HepG2 (cell line): ENCODE measurements around the gene FLAD1. TPM values are rescaled to one million over a fixed set of nuclear protein-coding genes. Genes with fewer than 3 reads are reported as not detected.
A peak's percentile ranks its signal among the peaks of the same experiment; 100 is the strongest.

Experiments
- AGO1 ChIP-seq: fragments of 200-400 bp; formaldehyde crosslinking; IDR thresholded peaks from 2 replicates; pipeline ENCODE4 v1.6.1; 2017; ENCODE audit warnings: mild to moderate bottlenecking, low read depth, low read length, moderate library complexity; ENCODE audit not compliant: poor library complexity, severe bottlenecking
- AKAP8 ChIP-seq: sonication (generic); formaldehyde crosslinking; IDR thresholded peaks from 2 replicates; pipeline ENCODE4 v1.5.1; 2020; ENCODE audit warnings: mild to moderate bottlenecking, missing genetic modification reagents
- ELF4 ChIP-seq: sonication (generic); formaldehyde crosslinking; IDR thresholded peaks from 2 replicates; pipeline ENCODE4 v1.5.0; 2020; ENCODE audit warnings: missing genetic modification reagents, mild to moderate bottlenecking, moderate library complexity, borderline replicate concordance
- GTF2F1 ChIP-seq: fragments of 150-350 bp; IDR thresholded peaks from 2 replicates; pipeline ENCODE4 v1.6.1; 2014; ENCODE audit warnings: low read length
- KDM5B ChIP-seq: sonication (generic); formaldehyde crosslinking; IDR thresholded peaks from 2 replicates; pipeline ENCODE4 v1.4.0; 2020; ENCODE audit warnings: missing genetic modification reagents, mild to moderate bottlenecking, borderline replicate concordance
- MBNL3 ChIP-seq: fragments of 250-450 bp; sonication (Bioruptor Pico); conservative IDR thresholded peaks from 2 replicates; pipeline ENCODE4 v1.8.0; 2022; ENCODE audit warnings: mild to moderate bottlenecking, inconsistent platforms
- MTF1 ChIP-seq: sonication (generic); formaldehyde crosslinking; IDR thresholded peaks from 2 replicates; pipeline ENCODE4 v1.5.0; 2020; ENCODE audit warnings: missing genetic modification reagents
- NFE2L2 ChIP-seq: fragments of 150-350 bp; IDR thresholded peaks from 2 replicates; pipeline ENCODE4 v1.6.1; 2014; ENCODE audit warnings: low read length
- NFKBIZ ChIP-seq: IDR thresholded peaks from 2 replicates; pipeline ENCODE4 v1.6.1; 2018; ENCODE audit warnings: missing genetic modification reagents, missing compliant biosample characterization
- REXO4 ChIP-seq: sonication (generic); formaldehyde crosslinking; IDR thresholded peaks from 2 replicates; pipeline ENCODE4 v1.8.0; 2022; ENCODE audit warnings: missing genetic modification reagents, mild to moderate bottlenecking, borderline replicate concordance
- SIN3A ChIP-seq: IDR thresholded peaks from 2 replicates; pipeline ENCODE4 v1.6.1; 2011; ENCODE audit warnings: low read depth, mild to moderate bottlenecking, control low read depth, low read length, borderline replicate concordance
- SRF ChIP-seq: IDR thresholded peaks from 2 replicates; pipeline ENCODE4 v1.6.1; 2011; ENCODE audit warnings: mild to moderate bottlenecking, low read depth, low read length, moderate library complexity
- ZNF12 ChIP-seq: sonication (generic); formaldehyde crosslinking; IDR thresholded peaks from 2 replicates; pipeline ENCODE4 v1.5.0; 2020; ENCODE audit warnings: missing genetic modification reagents
- ZNF33B ChIP-seq: sonication (generic); formaldehyde crosslinking; IDR thresholded peaks from 2 replicates; pipeline ENCODE4 v1.5.1; 2020; ENCODE audit warnings: mild to moderate bottlenecking, missing genetic modification reagents
- ZNF510 ChIP-seq: sonication (generic); formaldehyde crosslinking; IDR thresholded peaks from 2 replicates; pipeline ENCODE4 v1.4.0; 2020; ENCODE audit warnings: low read depth, mild to moderate bottlenecking, missing genetic modification reagents
- ZNF605 ChIP-seq: sonication (generic); formaldehyde crosslinking; IDR thresholded peaks from 2 replicates; pipeline ENCODE4 v1.8.0; 2022; ENCODE audit warnings: mild to moderate bottlenecking, missing genetic modification reagents
- ZNF709 ChIP-seq: sonication (generic); formaldehyde crosslinking; IDR thresholded peaks from 2 replicates; pipeline ENCODE4 v1.5.0; 2020; ENCODE audit warnings: mild to moderate bottlenecking, missing genetic modification reagents
- ZSCAN22 ChIP-seq: sonication (generic); formaldehyde crosslinking; IDR thresholded peaks from 2 replicates; pipeline ENCODE4 v1.4.0; 2020; ENCODE audit warnings: mild to moderate bottlenecking, missing genetic modification reagents
- polyA plus RNA-seq, 8 experiments: library from polyadenylated mRNA; depleted of rRNA in 3 of 8; stranded (reverse) in 7 of 8; unstranded in 1 of 8; fragments of >200 nt; fragmentation: Illumina TruSeq in 4 of 8; extraction: Trizol in 4 of 8; gene quantifications; 2 replicates each; pipeline versions ENCODE4 v1.2.1 to v1.2.3, GENCODE V29; 2011 to 2016; ENCODE audit warnings: low read depth in 4 of 8, missing spikeins in 1 of 8, mixed read lengths in 1 of 8; ENCODE audit not compliant: insufficient read depth in 1 of 8
- total RNA-seq, 5 experiments: library from RNA; depleted of rRNA; stranded (reverse); fragments of >200 nt; fragmentation: Illumina TruSeq; extraction: Trizol; gene quantifications; 2 replicates each; pipeline ENCODE4 v1.2.3, GENCODE V29; 2016; ENCODE audit warnings: low read depth in 1 of 5
- TF ChIP-seq, protein P1 (sequence below): sonication (generic); formaldehyde crosslinking; IDR thresholded peaks from 2 replicates; pipeline ENCODE4 v1.9.0; 2021; ENCODE audit warnings: missing genetic modification reagents, borderline replicate concordance
- TF ChIP-seq, protein P2 (sequence below): sonication (generic); formaldehyde crosslinking; conservative IDR thresholded peaks from 2 replicates; pipeline ENCODE4 v1.8.0; 2022; ENCODE audit warnings: missing genetic modification reagents
- TF ChIP-seq, protein P3 (sequence below): sonication (generic); formaldehyde crosslinking; IDR thresholded peaks from 2 replicates; pipeline ENCODE4 v1.4.0; 2020; ENCODE audit warnings: missing genetic modification reagents
- TF ChIP-seq, protein P4 (sequence below): IDR thresholded peaks from 2 replicates; pipeline ENCODE4 v1.6.1; 2016; ENCODE audit warnings: low read depth, borderline replicate concordance

Gene FLAD1
- total and polyA plus RNA-seq, 2 of the 13 experiments (the other 11 are each of a cell fraction or from before 2014, with no cell fraction given): 25.9 to 32.8 TPM

DNA sequence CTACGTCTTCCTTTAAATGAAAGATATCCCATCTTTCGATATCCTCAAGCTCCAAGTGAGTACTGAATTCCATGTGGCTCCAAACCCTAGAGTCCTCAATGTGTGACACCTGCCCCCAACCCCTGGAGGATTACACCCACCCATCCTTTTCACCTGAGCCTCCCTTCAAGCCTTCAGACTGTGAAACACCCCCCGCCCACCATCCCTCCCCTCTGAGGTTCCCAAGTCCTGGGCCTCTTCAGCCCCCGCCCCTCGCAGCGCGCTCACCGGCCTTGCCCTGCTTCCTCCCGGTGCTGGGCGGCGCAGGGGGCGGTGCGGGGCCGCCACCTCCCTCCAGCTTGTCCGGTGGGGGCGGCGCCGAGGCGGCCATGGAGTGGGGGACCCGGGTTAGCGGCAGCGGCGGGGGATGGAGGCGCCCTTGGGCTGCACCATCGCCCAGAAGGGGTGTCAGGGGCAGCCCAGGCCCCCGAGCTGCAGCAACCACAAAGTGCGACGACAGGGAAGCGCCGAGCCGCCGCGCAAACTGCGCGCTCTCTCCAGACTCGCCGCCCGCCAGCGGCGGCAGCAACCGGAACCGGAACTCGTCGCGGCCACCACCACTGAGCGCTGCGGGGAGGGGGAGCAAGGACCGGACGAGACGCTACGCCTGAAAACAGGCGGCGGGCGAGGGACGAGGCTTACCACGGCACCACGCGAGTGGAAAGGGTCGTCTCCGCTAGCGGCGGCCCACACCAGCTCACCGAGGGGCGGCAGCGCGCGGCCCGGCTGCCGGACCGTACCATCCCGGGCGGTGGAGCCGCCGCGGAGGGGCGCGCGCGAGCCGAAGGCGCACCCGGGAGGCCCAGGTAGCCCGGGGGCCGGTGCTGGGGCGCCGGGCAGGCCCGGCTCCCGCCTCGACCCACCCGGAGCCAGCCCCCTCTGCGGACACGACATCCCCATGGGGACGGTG lies 21.7 kb upstream of the FLAD1 start, which contains the start of gene PYGO2 (continued):
- TF ChIP-seq, protein P1, sequence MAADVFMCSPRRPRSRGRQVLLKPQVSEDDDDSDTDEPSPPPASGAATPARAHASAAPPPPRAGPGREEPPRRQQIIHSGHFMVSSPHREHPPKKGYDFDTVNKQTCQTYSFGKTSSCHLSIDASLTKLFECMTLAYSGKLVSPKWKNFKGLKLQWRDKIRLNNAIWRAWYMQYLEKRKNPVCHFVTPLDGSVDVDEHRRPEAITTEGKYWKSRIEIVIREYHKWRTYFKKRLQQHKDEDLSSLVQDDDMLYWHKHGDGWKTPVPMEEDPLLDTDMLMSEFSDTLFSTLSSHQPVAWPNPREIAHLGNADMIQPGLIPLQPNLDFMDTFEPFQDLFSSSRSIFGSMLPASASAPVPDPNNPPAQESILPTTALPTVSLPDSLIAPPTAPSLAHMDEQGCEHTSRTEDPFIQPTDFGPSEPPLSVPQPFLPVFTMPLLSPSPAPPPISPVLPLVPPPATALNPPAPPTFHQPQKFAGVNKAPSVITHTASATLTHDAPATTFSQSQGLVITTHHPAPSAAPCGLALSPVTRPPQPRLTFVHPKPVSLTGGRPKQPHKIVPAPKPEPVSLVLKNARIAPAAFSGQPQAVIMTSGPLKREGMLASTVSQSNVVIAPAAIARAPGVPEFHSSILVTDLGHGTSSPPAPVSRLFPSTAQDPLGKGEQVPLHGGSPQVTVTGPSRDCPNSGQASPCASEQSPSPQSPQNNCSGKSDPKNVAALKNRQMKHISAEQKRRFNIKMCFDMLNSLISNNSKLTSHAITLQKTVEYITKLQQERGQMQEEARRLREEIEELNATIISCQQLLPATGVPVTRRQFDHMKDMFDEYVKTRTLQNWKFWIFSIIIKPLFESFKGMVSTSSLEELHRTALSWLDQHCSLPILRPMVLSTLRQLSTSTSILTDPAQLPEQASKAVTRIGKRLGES (CRISPR knock-in tag): no peak
- TF ChIP-seq GTF2F1: no peak
- TF ChIP-seq MTF1 (CRISPR knock-in tag): 0 out of 2 replicates have a peak, but pooled peaks have one; percentile 56
- TF ChIP-seq KDM5B: peak; percentile 62; the same call in 1 of the 2 replicates
- no peak for TF ChIP-seq ZNF12 (CRISPR knock-in tag)
- no peak for TF ChIP-seq ELF4 (CRISPR knock-in tag)
- no peak; the same call in 1 of the 2 replicates for TF ChIP-seq ZNF709 (CRISPR knock-in tag)
- no peak for TF ChIP-seq ZSCAN22 (CRISPR knock-in tag)
- no peak; the same call in 1 of the 2 replicates for TF ChIP-seq ZNF605 (CRISPR knock-in tag)
- no peak for TF ChIP-seq MBNL3 (CRISPR knock-in tag)
- no peak; the same call in 1 of the 2 replicates for TF ChIP-seq SIN3A
- TF ChIP-seq NFKBIZ (CRISPR knock-in tag): no peak
- TF ChIP-seq REXO4 (CRISPR knock-in tag): no peak
- no peak; the same call in 1 of the 2 replicates for TF ChIP-seq ZNF33B (CRISPR knock-in tag)
- TF ChIP-seq, protein P2, sequence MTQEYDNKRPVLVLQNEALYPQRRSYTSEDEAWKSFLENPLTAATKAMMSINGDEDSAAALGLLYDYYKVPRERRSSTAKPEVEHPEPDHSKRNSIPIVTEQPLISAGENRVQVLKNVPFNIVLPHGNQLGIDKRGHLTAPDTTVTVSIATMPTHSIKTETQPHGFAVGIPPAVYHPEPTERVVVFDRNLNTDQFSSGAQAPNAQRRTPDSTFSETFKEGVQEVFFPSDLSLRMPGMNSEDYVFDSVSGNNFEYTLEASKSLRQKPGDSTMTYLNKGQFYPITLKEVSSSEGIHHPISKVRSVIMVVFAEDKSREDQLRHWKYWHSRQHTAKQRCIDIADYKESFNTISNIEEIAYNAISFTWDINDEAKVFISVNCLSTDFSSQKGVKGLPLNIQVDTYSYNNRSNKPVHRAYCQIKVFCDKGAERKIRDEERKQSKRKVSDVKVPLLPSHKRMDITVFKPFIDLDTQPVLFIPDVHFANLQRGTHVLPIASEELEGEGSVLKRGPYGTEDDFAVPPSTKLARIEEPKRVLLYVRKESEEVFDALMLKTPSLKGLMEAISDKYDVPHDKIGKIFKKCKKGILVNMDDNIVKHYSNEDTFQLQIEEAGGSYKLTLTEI (CRISPR knock-in tag): no peak
- peak; percentile 90 for TF ChIP-seq AKAP8
- TF ChIP-seq AGO1: peak; percentile 98
- peak; percentile 60; the same call in 1 of the 2 replicates for TF ChIP-seq ZNF510 (CRISPR knock-in tag)
- TF ChIP-seq, protein P3, sequence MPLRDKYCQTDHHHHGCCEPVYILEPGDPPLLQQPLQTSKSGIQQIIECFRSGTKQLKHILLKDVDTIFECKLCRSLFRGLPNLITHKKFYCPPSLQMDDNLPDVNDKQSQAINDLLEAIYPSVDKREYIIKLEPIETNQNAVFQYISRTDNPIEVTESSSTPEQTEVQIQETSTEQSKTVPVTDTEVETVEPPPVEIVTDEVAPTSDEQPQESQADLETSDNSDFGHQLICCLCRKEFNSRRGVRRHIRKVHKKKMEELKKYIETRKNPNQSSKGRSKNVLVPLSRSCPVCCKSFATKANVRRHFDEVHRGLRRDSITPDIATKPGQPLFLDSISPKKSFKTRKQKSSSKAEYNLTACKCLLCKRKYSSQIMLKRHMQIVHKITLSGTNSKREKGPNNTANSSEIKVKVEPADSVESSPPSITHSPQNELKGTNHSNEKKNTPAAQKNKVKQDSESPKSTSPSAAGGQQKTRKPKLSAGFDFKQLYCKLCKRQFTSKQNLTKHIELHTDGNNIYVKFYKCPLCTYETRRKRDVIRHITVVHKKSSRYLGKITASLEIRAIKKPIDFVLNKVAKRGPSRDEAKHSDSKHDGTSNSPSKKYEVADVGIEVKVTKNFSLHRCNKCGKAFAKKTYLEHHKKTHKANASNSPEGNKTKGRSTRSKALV (CRISPR knock-in tag): peak; percentile 54; the same call in 1 of the 2 replicates
- TF ChIP-seq NFE2L2: no peak
- TF ChIP-seq, protein P4, sequence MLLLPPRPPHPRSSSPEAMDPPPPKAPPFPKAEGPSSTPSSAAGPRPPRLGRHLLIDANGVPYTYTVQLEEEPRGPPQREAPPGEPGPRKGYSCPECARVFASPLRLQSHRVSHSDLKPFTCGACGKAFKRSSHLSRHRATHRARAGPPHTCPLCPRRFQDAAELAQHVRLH: peak; percentile 56; the same call in 1 of the 2 replicates
- TF ChIP-seq SRF: 0 out of 2 replicates have a peak, but pooled peaks have one; percentile 23
